Measurements from ENCODE around the gene ACTN4.

The ACTN4 gene

GRCh38 chr19:38715555-38715954 lies 68.1 kb downstream of the ACTN4 start:
- no peak for TF ChIP-seq CTCF (IDR thresholded peaks at IDR 0.05; ENCODE audit: low read depth, low read length, missing control alignments)
- no peak for DNase-seq (ENCODE audit: low read depth)
- in situ Hi-C loops (cut with HindIII; ENCODE audit: low sequenced_read_pairs) = no loop called here
- no peak overlapping the region for H3K4me3 ChIP-seq (ENCODE audit: low read depth, low read length)

- in situ Hi-C loops (cut with HindIII; ENCODE audit: low sequenced_read_pairs) = no loop called here
- no peak overlapping the region for H3K4me3 ChIP-seq (ENCODE audit: low read depth, low read length)
- TF ChIP-seq CTCF (IDR thresholded peaks at IDR 0.05; ENCODE audit: low read depth, low read length, missing control alignments) = no peak
- no peak for DNase-seq (ENCODE audit: low read depth)
Measured at GRCh38 chr19:38717051-38717450, 69.6 kb downstream of the ACTN4 start.

- TF ChIP-seq CTCF (IDR thresholded peaks at IDR 0.05; ENCODE audit: low read depth, low read length, missing control alignments) = no peak
- H3K4me3 ChIP-seq (ENCODE audit: low read depth, low read length) = no peak overlapping the region
- no peak for DNase-seq (ENCODE audit: low read depth)
- in situ Hi-C loops (cut with HindIII; ENCODE audit: low sequenced_read_pairs) = no loop called here
Measured at GRCh38 chr19:38717855-38718254, 70.4 kb downstream of the ACTN4 start.

- in situ Hi-C loops (cut with HindIII; ENCODE audit: low sequenced_read_pairs) = no loop called here
- H3K4me3 ChIP-seq (ENCODE audit: low read depth, low read length) = no peak overlapping the region
- peak; percentile 64 for TF ChIP-seq CTCF (IDR thresholded peaks at IDR 0.05; ENCODE audit: low read depth, low read length, missing control alignments)
- DNase-seq (ENCODE audit: low read depth) = no peak
Measured at GRCh38 chr19:38718747-38719543, 71.5 kb downstream of the ACTN4 start.

- peak; percentile 79 for DNase-seq (ENCODE audit: low read depth)
- TF ChIP-seq CTCF (IDR thresholded peaks at IDR 0.05; ENCODE audit: low read depth, low read length, missing control alignments) = peak; percentile 55
- in situ Hi-C loops (cut with HindIII; ENCODE audit: low sequenced_read_pairs) = no loop called here
- no peak overlapping the region for H3K4me3 ChIP-seq (ENCODE audit: low read depth, low read length)
Measured at GRCh38 chr19:38719761-38720558, 72.5 kb downstream of the ACTN4 start.

- DNase-seq (ENCODE audit: low read depth) = no peak
- H3K4me3 ChIP-seq (ENCODE audit: low read depth, low read length) = no peak overlapping the region
- in situ Hi-C loops (cut with HindIII; ENCODE audit: low sequenced_read_pairs) = no loop called here
- TF ChIP-seq CTCF (IDR thresholded peaks at IDR 0.05; ENCODE audit: low read depth, low read length, missing control alignments) = no peak
Measured at GRCh38 chr19:38720559-38721236, 73.2 kb downstream of the ACTN4 start.

All from astrocyte of the cerebellum (primary cell).